Neural crest cell (in vitro differentiated cells): Measurements from ENCODE around the gene MAPT. TPM values are rescaled to one million over a fixed set of nuclear protein-coding genes. Genes with fewer than 3 reads are reported as not detected.
"Not testable (repeated sequence)": the region's sequence is repeated elsewhere in the genome, so short reads cannot be mapped to it uniquely, and the experiment has no call there.

Source experiments
- DNase-seq: peaks from one replicate; pipeline ENCODE4 v3.0.0; 2021; ENCODE audit warnings: low read depth, mixed read lengths, low spot score
- H3K27ac Mint-ChIP-seq: one replicate; pipeline ENCODE4 v1.8.0; 2021; ENCODE audit warnings: mild to moderate bottlenecking, mixed read lengths; ENCODE audit not compliant: unreplicated experiment
- H3K27me3 Mint-ChIP-seq: 2 replicates; pipeline ENCODE4 v1.8.0; 2021; ENCODE audit warnings: low read depth, mild to moderate bottlenecking, mixed read lengths
- H3K36me3 Mint-ChIP-seq: 2 replicates; pipeline ENCODE4 v1.8.0; 2021; ENCODE audit warnings: low read depth, mild to moderate bottlenecking, mixed read lengths
- H3K4me1 Mint-ChIP-seq: 2 replicates; pipeline ENCODE4 v1.8.0; 2021; ENCODE audit warnings: mixed read lengths
- H3K4me3 Mint-ChIP-seq: one replicate; pipeline ENCODE4 v1.8.0; 2021; ENCODE audit warnings: mild to moderate bottlenecking, mixed read lengths
- H3K9me3 Mint-ChIP-seq: 2 replicates; pipeline ENCODE4 v1.8.0; 2021; ENCODE audit warnings: mixed read lengths
- CTCF ChIP-seq: fragments of 200-600 bp; sonication (generic); conservative IDR thresholded peaks from 2 replicates; pipeline ENCODE4 v1.5.0; 2021; ENCODE audit warnings: antibody characterized with exemption, mild to moderate bottlenecking
- total RNA-seq: library from RNA; stranded (reverse); gene quantifications from 2 replicates; pipeline ENCODE4 v1.2.1, GENCODE V29; 2021

MAPT gene
- total RNA-seq, 1 donor from 2014 or later = 9.5 TPM

- H3K4me3 Mint-ChIP-seq = no peak overlapping the region
- no peak for TF ChIP-seq CTCF
- peaks cover 2% of the 10 kb centered on the region for H3K4me1 Mint-ChIP-seq
- no peaks in the 10 kb centered on the region for H3K9me3 Mint-ChIP-seq
- DNase-seq = no peak
- peaks cover 12% of the 10 kb centered on the region for H3K27me3 Mint-ChIP-seq
- H3K36me3 Mint-ChIP-seq = no peaks in the 10 kb centered on the region
- no peak overlapping the region for H3K27ac Mint-ChIP-seq
Measured at GRCh38 chr17:45935710-45936509, 41.6 kb downstream of the MAPT start.

GRCh38 chr17:45936610-45937009, 42.3 kb downstream of the MAPT start:
- Mint-ChIP-seq H3K27me3 (peaks cover 10% of the 10 kb centered on the region), H3K4me1 (no peaks in the 10 kb centered on the region), H3K27ac (no peak overlapping the region), H3K4me3 (no peak overlapping the region), H3K36me3 (no peaks in the 10 kb centered on the region), H3K9me3 (no peaks in the 10 kb centered on the region)
- TF ChIP-seq CTCF = no peak
- DNase-seq = no peak

GRCh38 chr17:45937186-45937585, 42.8 kb downstream of the MAPT start:
- not testable (repeated sequence) for H3K9me3 Mint-ChIP-seq, H3K27ac Mint-ChIP-seq, DNase-seq, H3K36me3 Mint-ChIP-seq, H3K4me1 Mint-ChIP-seq, H3K4me3 Mint-ChIP-seq
- H3K27me3 Mint-ChIP-seq = peaks cover 11% of the 10 kb centered on the region

- DNase-seq = no peak
- TF ChIP-seq CTCF = no peak
- Mint-ChIP-seq H3K9me3 (no peaks in the 10 kb centered on the region), H3K27ac (no peak overlapping the region), H3K4me1 (peaks cover 5% of the 10 kb centered on the region), H3K36me3 (no peaks in the 10 kb centered on the region), H3K4me3 (no peak overlapping the region), H3K27me3 (peaks cover 17% of the 10 kb centered on the region)
Measured at GRCh38 chr17:45939395-45939794, 45.0 kb downstream of the MAPT start.

- no peak overlapping the region for H3K27ac Mint-ChIP-seq
- no peaks in the 10 kb centered on the region for H3K9me3 Mint-ChIP-seq
- H3K27me3 Mint-ChIP-seq = peaks cover 17% of the 10 kb centered on the region
- H3K36me3 Mint-ChIP-seq = no peaks in the 10 kb centered on the region
- peaks cover 5% of the 10 kb centered on the region for H3K4me1 Mint-ChIP-seq
- no peak for DNase-seq
- TF ChIP-seq CTCF = no peak
- H3K4me3 Mint-ChIP-seq = no peak overlapping the region
Measured at GRCh38 chr17:45940293-45940692, 45.9 kb downstream of the MAPT start.

- Mint-ChIP-seq H3K36me3 (no peaks in the 10 kb centered on the region), H3K4me3 (no peak overlapping the region), H3K27me3 (peaks cover 14% of the 10 kb centered on the region), H3K27ac (no peak overlapping the region), H3K4me1 (peaks cover 5% of the 10 kb centered on the region), H3K9me3 (no peaks in the 10 kb centered on the region)
- DNase-seq = no peak
- no peak for TF ChIP-seq CTCF
Measured at GRCh38 chr17:45940826-45941225, 46.5 kb downstream of the MAPT start.
